Stomach (tissue), 9 donors: ENCODE results near the gene HINFP. TPM values are rescaled to one million over a fixed set of nuclear protein-coding genes. Genes with fewer than 3 reads are reported as not detected.
"Not testable (repeated sequence)": the region's sequence is repeated elsewhere in the genome, so short reads cannot be mapped to it uniquely, and the experiment has no call there.

Source experiments
- DNase-seq, 2 donors: peaks; one replicate each; pipeline versions ENCODE4 v3.0.0 to v3.0.0-alpha.2; 2013 to 2019
- H3K27ac ChIP-seq, 5 donors: fragments of 200-600 bp in 4 of 5; sonication (generic) in 4 of 5; one replicate each; pipeline ENCODE4 v1.5.1; 2013 to 2019; ENCODE audit warnings: mild to moderate bottlenecking in 1 of 5, moderate library complexity in 1 of 5
- H3K27me3 ChIP-seq, 3 donors: fragments of 200-600 bp; sonication (generic); one replicate each; pipeline ENCODE4 v1.5.1; 2017 to 2019; ENCODE audit warnings: mixed run types in 1 of 3
- H3K36me3 ChIP-seq, 4 donors: fragments of 200-600 bp; sonication (generic); 1 replicate in 3 of 4; 2 replicates in 1 of 4; pipeline ENCODE4 v1.5.1; 2016 to 2019
- H3K4me1 ChIP-seq, 4 donors: fragments of 200-600 bp; sonication (generic); one replicate each; pipeline ENCODE4 v1.5.1; 2016 to 2019
- H3K4me3 ChIP-seq, 4 donors: fragments of 200-600 bp; sonication (generic) in 3 of 4; one replicate each; pipeline ENCODE4 v1.5.1; 2016 to 2019; ENCODE audit warnings: mild to moderate bottlenecking in 1 of 4
- H3K9me3 ChIP-seq, 4 donors: fragments of 200-600 bp; sonication (generic); one replicate each; pipeline ENCODE4 v1.5.1; 2016 to 2019
- CTCF ChIP-seq, 7 experiments: fragments of 450-650 bp in 4 of 7; fragments of 200-600 bp in 3 of 7; sonication (generic) in 3 of 7; IDR thresholded peaks; one replicate each; pipeline ENCODE4 v1.5.1; 2016 to 2019; ENCODE audit warnings: antibody characterized with exemption in 7 of 7, control low read depth in 2 of 7, mild to moderate bottlenecking in 1 of 7
- EP300 ChIP-seq: sonication (generic); formaldehyde crosslinking; IDR thresholded peaks from one replicate; pipeline ENCODE4 v1.6.1; 2017; ENCODE audit warnings: antibody characterized with exemption
- POLR2A ChIP-seq, 4 donors: fragments of 450-650 bp; IDR thresholded peaks; one replicate each; pipeline ENCODE4 v1.6.1; 2016; ENCODE audit warnings: antibody characterized with exemption in 4 of 4, control low read depth in 2 of 4, mild to moderate bottlenecking in 1 of 4, moderate library complexity in 1 of 4
- POLR2AphosphoS5 ChIP-seq, 3 donors: sonication (generic); formaldehyde crosslinking; IDR thresholded peaks; one replicate each; pipeline ENCODE4 v1.6.1; 2016; ENCODE audit warnings: antibody characterized with exemption in 3 of 3
- WGBS, 5 donors: extraction: QIAGEN DNeasy Blood & Tissue Kit in 3 of 5; methylation state at CpG; one replicate each; pipeline versions ENCODE4 v1.1.5 to v1.1.7; 2013 to 2018; 5-methylcytosine and 5-hydroxymethylcytosine counted together
- intact Hi-C: fragments of 100-400 bp; cut with DNase I; formaldehyde crosslinking; loops from one replicate; pipeline ENCODE4 v1.15.1; 2023; ENCODE audit warnings: low total_unique reads
- polyA plus RNA-seq, 3 donors: library from polyadenylated mRNA; stranded (reverse); fragments of 200-250 nt; gene quantifications; one replicate each; pipeline ENCODE4 v1.2.3, GENCODE V29; 2013
- total RNA-seq, 5 donors: library from RNA; depleted of rRNA; stranded (reverse); fragments of >200 nt; gene quantifications; one replicate each; pipeline versions ENCODE4 v1.1.0 to v1.2.3, GENCODE V29; 2014 to 2016
- donor health status: healthy with polysubstance abuse.
- donor health status: Bipolar disorder and iron deficiency.
- donor health status: healthy.

The HINFP gene
- total and polyA plus RNA-seq, 8 donors = 9.2 to 80.8 (median 27.5) TPM

GRCh38 chr11:119158467-119158866 lies 37.1 kb downstream of the HINFP start:
- no peak for DNase-seq
- 91 to 92% (median 92%) methylated on average over 12 to 13 of the region's 13 CpGs for WGBS, 5 donors
- H3K27me3 ChIP-seq = peaks cover 0 to 3% (median 0%) of the 10 kb centered on the region in 3 donors
- H3K4me1 ChIP-seq = no peaks in the 10 kb centered on the region
- H3K4me3 ChIP-seq = no peak overlapping the region
- H3K9me3 ChIP-seq = no peaks in the 10 kb centered on the region
- intact Hi-C loops = no loop called here
- TF ChIP-seq POLR2A (IDR thresholded peaks at IDR 0.05) (no peak), POLR2AphosphoS5 (IDR thresholded peaks at IDR 0.05) (no peak), EP300 (no peak), CTCF (IDR thresholded peaks at IDR 0.05) (no peak)
- no peaks in the 10 kb centered on the region for H3K36me3 ChIP-seq
- H3K27ac ChIP-seq = no peak overlapping the region

GRCh38 chr11:119160151-119160550 lies 38.8 kb downstream of the HINFP start:
- no peaks in the 10 kb centered on the region for H3K4me1 ChIP-seq
- intact Hi-C loops = no loop called here
- H3K9me3 ChIP-seq = no peaks in the 10 kb centered on the region
- H3K27me3 ChIP-seq = no peaks in the 10 kb centered on the region
- no peak overlapping the region for H3K4me3 ChIP-seq
- H3K27ac ChIP-seq = no peak overlapping the region
- H3K36me3 ChIP-seq = no peaks in the 10 kb centered on the region
- DNase-seq = no peak
- TF ChIP-seq CTCF (IDR thresholded peaks at IDR 0.05) (no peak), POLR2AphosphoS5 (IDR thresholded peaks at IDR 0.05) (no peak), POLR2A (IDR thresholded peaks at IDR 0.05) (no peak), EP300 (no peak)
- 88 to 96% (median 92%) methylated on average over 8 to 9 of the region's 9 CpGs for WGBS, 5 donors

GRCh38 chr11:119161871-119162270 lies 40.5 kb downstream of the HINFP start:
- H3K36me3 ChIP-seq = no peaks in the 10 kb centered on the region
- no peak for TF ChIP-seq POLR2AphosphoS5 (IDR thresholded peaks at IDR 0.05)
- no peak for TF ChIP-seq CTCF (IDR thresholded peaks at IDR 0.05)
- TF ChIP-seq EP300 = no peak
- no peak for TF ChIP-seq POLR2A (IDR thresholded peaks at IDR 0.05)
- whole genome bisulfite sequencing, 5 donors = 81 to 91% (median 81%) methylated on average over 7 to 8 of the region's 8 CpGs

GRCh38 chr11:119166368-119167076 lies 45.1 kb downstream of the HINFP start:
- H3K27ac ChIP-seq = no peak overlapping the region
- no peak for TF ChIP-seq CTCF (IDR thresholded peaks at IDR 0.05)
- TF ChIP-seq EP300 = no peak
- TF ChIP-seq POLR2AphosphoS5 (IDR thresholded peaks at IDR 0.05) = no peak
- no peak for TF ChIP-seq POLR2A (IDR thresholded peaks at IDR 0.05)
- H3K4me3 ChIP-seq = no peak overlapping the region
- no peaks in the 10 kb centered on the region for H3K36me3 ChIP-seq
- intact Hi-C loops = no loop called here
- 67 to 80% (median 78%) methylated on average over 8 of the region's 8 CpGs for WGBS, 5 donors
- DNase-seq = no peak
- no peaks in the 10 kb centered on the region for H3K9me3 ChIP-seq
- H3K27me3 ChIP-seq = no peaks in the 10 kb centered on the region
- H3K4me1 ChIP-seq = peaks cover 11 to 23% (median 17%) of the 10 kb centered on the region in 4 donors

More at GRCh38 chr11:119161871-119162270, 40.5 kb downstream of the HINFP start:
- Histone ChIP-seq H3K4me1 (no peaks in the 10 kb centered on the region), H3K4me3 (no peak overlapping the region), H3K27ac (no peak overlapping the region), H3K27me3 (no peaks in the 10 kb centered on the region), H3K9me3 (no peaks in the 10 kb centered on the region)
- DNase-seq = no peak
- intact Hi-C loops = no loop called here

GRCh38 chr11:119167077-119167458 lies 45.7 kb downstream of the HINFP start:
- H3K27me3 ChIP-seq, intact Hi-C loops, H3K4me3 ChIP-seq, H3K36me3 ChIP-seq, DNase-seq, H3K27ac ChIP-seq, H3K9me3 ChIP-seq: not testable (repeated sequence)
- H3K4me1 ChIP-seq = peaks cover 11 to 23% (median 17%) of the 10 kb centered on the region in 4 donors
- WGBS, 5 donors = 83 to 86% (median 84%) methylated on average over 10 of the region's 10 CpGs
